ENCODE data around the gene RNF175. TPM values are rescaled to one million over a fixed set of nuclear protein-coding genes. Genes with fewer than 3 reads are reported as not detected.

RNF175 gene
- total RNA-seq, 2 donors from 2014 or later = 0.37 TPM; not detected in 1

DNA sequence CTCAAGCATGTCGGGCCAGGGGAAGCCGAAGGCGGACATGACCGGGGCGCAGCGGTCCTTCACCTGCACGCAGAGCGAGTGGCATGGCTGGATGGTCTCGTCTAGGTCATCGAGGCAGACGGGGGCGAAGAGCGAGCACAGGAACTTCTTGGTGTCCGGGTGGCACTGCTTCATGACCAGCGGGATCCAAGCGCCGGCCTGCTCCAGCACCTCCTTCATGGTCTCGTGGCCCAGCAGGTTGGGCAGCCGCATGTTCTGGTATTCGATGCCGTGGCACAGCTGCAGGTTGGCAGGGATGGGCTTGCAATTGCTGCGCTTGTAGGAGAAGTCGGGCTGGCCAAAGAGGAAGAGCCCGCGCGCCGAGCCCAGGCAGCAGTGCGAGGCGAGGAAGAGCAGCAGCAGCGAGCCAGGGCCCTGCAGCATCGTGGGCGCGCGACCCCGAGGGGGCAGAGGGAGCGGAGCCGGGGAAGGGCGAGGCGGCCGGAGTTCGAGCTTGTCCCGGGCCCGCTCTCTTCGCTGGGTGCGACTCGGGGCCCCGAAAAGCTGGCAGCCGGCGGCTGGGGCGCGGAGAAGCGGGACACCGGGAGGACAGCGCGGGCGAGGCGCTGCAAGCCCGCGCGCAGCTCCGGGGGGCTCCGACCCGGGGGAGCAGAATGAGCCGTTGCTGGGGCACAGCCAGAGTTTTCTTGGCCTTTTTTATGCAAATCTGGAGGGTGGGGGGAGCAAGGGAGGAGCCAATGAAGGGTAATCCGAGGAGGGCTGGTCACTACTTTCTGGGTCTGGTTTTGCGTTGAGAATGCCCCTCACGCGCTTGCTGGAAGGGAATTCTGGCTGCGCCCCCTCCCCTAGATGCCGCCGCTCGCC lies 28.8 kb upstream of the RNF175 start, which contains the start of gene SFRP2:
TSS of gene SFRP2 (minus strand) at position 671 of the 864 bp plus-strand sequence. CDS start at position 423, 248 bp downstream.
- Histone ChIP-seq H3K9ac (ENCODE audit: low read depth in 2 of 2, low read length in 2 of 2) (no peak within 1 kb of the TSS), H3K27me3 (peaks cover 58% of the 10 kb centered on the region), H3K27ac (no peak within 1 kb of the TSS), H3K4me3 (no peak within 1 kb of the TSS), H3K4me1 (peaks cover 6% of the 10 kb centered on the region), H3K9me3 (no peaks in the 10 kb centered on the region), H3K36me3 (no peaks in the 10 kb centered on the region)
- intact Hi-C loops (cut with DNase I) = loop anchor here (10.0 kb wide), 1 partner anchor 566 kb away; no protein-coding TSS in a partner anchor
- TF ChIP-seq, protein P1, sequence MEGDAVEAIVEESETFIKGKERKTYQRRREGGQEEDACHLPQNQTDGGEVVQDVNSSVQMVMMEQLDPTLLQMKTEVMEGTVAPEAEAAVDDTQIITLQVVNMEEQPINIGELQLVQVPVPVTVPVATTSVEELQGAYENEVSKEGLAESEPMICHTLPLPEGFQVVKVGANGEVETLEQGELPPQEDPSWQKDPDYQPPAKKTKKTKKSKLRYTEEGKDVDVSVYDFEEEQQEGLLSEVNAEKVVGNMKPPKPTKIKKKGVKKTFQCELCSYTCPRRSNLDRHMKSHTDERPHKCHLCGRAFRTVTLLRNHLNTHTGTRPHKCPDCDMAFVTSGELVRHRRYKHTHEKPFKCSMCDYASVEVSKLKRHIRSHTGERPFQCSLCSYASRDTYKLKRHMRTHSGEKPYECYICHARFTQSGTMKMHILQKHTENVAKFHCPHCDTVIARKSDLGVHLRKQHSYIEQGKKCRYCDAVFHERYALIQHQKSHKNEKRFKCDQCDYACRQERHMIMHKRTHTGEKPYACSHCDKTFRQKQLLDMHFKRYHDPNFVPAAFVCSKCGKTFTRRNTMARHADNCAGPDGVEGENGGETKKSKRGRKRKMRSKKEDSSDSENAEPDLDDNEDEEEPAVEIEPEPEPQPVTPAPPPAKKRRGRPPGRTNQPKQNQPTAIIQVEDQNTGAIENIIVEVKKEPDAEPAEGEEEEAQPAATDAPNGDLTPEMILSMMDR (IDR thresholded peaks at IDR 0.05) = no peak
- DNase-seq = no peak

DNA sequence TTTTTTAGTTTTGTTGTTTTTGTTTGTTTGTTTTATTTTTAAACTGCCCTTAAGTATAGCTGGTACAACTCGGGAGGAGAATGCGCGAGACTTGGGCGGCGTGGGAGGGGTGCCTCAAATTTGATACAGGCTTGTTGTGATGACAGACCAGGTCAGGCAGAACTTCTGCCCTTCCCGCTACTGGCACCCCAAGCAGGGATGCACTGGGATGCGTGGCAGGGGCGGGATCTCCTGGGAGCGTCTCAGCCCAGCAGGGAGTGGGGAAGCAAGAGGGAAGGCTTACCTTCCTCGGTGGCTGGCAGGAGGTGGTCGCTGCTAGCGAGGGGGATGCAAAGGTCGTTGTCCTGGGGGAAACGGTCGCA lies 28.2 kb upstream of the RNF175 start:
- Histone ChIP-seq H3K4me3 (no peak overlapping the region), H3K36me3 (no peaks in the 10 kb centered on the region), H3K27ac (no peak overlapping the region), H3K27me3 (peaks cover 57% of the 10 kb centered on the region), H3K9ac (ENCODE audit: low read depth in 2 of 2, low read length in 2 of 2) (no peak overlapping the region), H3K9me3 (no peaks in the 10 kb centered on the region), H3K4me1 (peaks cover 6% of the 10 kb centered on the region)
- TF ChIP-seq, protein P1 (IDR thresholded peaks at IDR 0.05) = no peak
- intact Hi-C loops (cut with DNase I) = loop anchor here (10.0 kb wide), 1 partner anchor 567 kb away; no protein-coding TSS in a partner anchor
- no peak for DNase-seq

DNA sequence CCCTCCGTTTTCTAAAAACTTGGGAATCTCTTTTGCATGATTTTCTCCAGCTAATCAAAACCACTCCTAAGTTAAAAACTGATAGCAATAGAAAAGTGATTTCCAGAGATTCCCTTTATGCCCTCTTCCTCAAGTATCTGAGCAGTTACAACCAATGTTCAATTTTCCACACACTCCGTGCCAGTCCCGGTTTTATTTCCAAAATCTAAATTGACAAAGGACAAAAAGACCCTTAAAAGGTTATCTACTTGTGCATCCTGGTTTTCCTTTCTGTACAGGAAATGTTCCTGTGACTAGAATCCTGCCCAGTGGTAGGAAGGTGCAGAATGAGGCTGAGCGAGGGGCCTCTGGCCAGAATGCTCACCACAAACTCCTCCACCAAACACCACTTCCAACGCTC lies 27.8 kb upstream of the RNF175 start:
- TF ChIP-seq, protein P1 (IDR thresholded peaks at IDR 0.05) = no peak
- Histone ChIP-seq H3K9me3 (no peaks in the 10 kb centered on the region), H3K36me3 (no peaks in the 10 kb centered on the region), H3K9ac (ENCODE audit: low read depth in 2 of 2, low read length in 2 of 2) (no peak overlapping the region), H3K27me3 (peaks cover 53% of the 10 kb centered on the region), H3K4me3 (no peak overlapping the region), H3K27ac (no peak overlapping the region), H3K4me1 (peaks cover 6% of the 10 kb centered on the region)
- DNase-seq = no peak
- intact Hi-C loops (cut with DNase I) = loop anchor here (10.0 kb wide), 1 partner anchor 567 kb away; no protein-coding TSS in a partner anchor

DNA sequence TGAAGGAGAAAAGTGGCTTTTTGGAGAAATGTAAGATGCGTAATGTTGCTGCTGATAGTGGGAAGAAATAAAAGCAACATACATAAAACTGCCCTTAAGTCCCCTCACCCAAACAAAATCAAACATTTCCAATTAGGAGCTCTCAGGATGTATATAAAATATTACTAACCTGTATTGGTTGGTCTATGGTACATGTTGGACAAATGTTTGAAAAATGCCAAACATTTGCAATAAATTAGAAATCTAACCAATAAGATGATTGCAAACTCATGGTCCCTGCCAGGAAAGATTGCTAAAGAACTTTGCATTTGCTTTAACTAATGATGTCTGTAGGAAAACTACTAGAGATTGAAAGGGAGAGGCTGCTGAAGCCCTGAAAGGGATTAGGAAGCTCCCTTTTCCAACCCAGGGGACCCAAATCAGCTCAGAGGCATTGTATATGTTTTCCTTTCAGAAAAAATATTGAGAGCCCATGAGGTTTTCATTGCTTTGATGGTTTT lies 27.3 kb upstream of the RNF175 start:
- no peak overlapping the region for H3K9ac ChIP-seq (ENCODE audit: low read depth in 2 of 2, low read length in 2 of 2)
- no peak overlapping the region for H3K27ac ChIP-seq
- no peak for DNase-seq
- TF ChIP-seq, protein P1 (IDR thresholded peaks at IDR 0.05) = no peak
- peaks cover 4% of the 10 kb centered on the region for H3K4me1 ChIP-seq
- no peaks in the 10 kb centered on the region for H3K9me3 ChIP-seq
- intact Hi-C loops (cut with DNase I) = loop anchor here (10.0 kb wide), 1 partner anchor 568 kb away; no protein-coding TSS in a partner anchor
- H3K36me3 ChIP-seq = no peaks in the 10 kb centered on the region
- peaks cover 50% of the 10 kb centered on the region for H3K27me3 ChIP-seq
- no peak overlapping the region for H3K4me3 ChIP-seq

DNA sequence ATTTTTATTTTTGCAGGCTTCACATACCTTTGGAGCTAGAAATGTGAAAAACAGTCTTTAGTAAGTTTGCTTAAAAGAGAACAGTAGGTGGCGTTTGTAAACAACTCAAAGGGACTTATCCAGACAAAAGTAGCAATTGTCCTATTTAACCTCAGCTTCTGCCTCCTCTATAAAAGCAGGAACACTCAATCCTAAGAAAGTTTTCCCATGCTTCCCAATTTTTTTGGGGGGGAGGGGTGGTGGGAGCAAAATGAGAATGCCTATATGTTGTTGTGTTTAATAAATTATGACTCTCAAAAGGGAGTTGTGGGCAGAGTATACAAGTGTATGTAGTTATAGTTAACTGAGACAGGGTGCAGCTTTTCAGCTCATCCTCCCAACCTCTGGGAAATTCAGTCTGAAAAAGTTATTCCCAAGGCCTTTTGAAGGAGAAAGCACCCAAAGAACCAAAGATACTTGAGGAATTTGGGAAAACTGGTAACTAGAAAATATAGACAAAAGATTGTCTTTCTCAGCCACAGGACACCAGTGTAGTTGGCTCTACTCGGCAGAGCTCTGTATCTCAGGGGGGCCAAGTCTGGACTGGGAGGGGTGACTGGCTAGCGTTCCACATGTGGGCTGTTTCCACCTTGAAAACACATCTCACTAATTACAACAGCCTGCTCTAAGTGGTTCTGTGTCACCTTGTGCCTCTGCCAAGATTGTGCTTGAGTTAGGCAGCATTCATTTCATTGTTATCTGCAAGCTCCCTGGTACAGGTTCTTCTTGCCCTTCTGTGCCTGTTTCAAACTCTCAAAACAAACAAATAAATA lies 26.3 kb upstream of the RNF175 start:
- Histone ChIP-seq H3K36me3 (no peaks in the 10 kb centered on the region), H3K9me3 (no peaks in the 10 kb centered on the region), H3K27ac (no peak overlapping the region), H3K9ac (ENCODE audit: low read depth in 2 of 2, low read length in 2 of 2) (no peak overlapping the region), H3K4me1 (no peaks in the 10 kb centered on the region), H3K4me3 (no peak overlapping the region), H3K27me3 (peaks cover 40% of the 10 kb centered on the region)
- TF ChIP-seq, protein P1 (IDR thresholded peaks at IDR 0.05) = peak; percentile 18
- intact Hi-C loops (cut with DNase I) = loop anchor here (10.0 kb wide), 1 partner anchor 569 kb away; no protein-coding TSS in a partner anchor
- no peak for DNase-seq

Data from colonic mucosa (tissue), 4 donors.